ENCODE data around the gene PLOD3. TPM values are rescaled to one million over a fixed set of nuclear protein-coding genes. Genes with fewer than 3 reads are reported as not detected.

PLOD3 gene
- total RNA-seq, 1 experiment from 2014 or later: 74.5 TPM

GRCh38 chr7:101258243-101258731, 40.9 kb upstream of the PLOD3 start:
- H2AK5ac ChIP-seq (ENCODE audit: insufficient read length, low read length): no peak overlapping the region
- H3K4ac ChIP-seq (ENCODE audit: low read depth, low read length): no peak overlapping the region
- Mint-ChIP-seq H3K4me1 (peaks cover 2 to 3% of the 10 kb centered on the region in 2 experiments; a peak in 1 of 4 replicates), H3K27ac (no peak overlapping the region), H3K27me3 (ENCODE audit: low read depth) (no peaks in the 10 kb centered on the region; the same call in 1 of the 2 replicates), H3K4me3 (no peak overlapping the region), H3K36me3 (ENCODE audit: insufficient read depth in 1 of 3, low read depth in 3 of 3) (no peaks in the 10 kb centered on the region), H3K9me3 (no peaks in the 10 kb centered on the region)
- no peak for DNase-seq
- H3K9me3 ChIP-seq (ENCODE audit: control insufficient read depth, low read depth, low read length): no peaks in the 10 kb centered on the region
- WGBS (ENCODE audit: extremely low coverage, insufficient read length, low lambda C conversion rate): no CpG with 5 or more reads among the region's 7 CpGs
- no peak overlapping the region for H3K56ac ChIP-seq (ENCODE audit: insufficient read length, low read depth, low read length)
- no peak overlapping the region for H3K27ac ChIP-seq (ENCODE audit: insufficient read length, low read depth, low read length)
- no peak overlapping the region for H3T11ph ChIP-seq (ENCODE audit: low read length)
- H4K8ac ChIP-seq (replicated peaks; ENCODE audit: insufficient read length, low read depth, low read length): no peak overlapping the region
- H3K4me1 ChIP-seq (ENCODE audit: insufficient read depth, low read length): no peaks in the 10 kb centered on the region
- H3K4me2 ChIP-seq (ENCODE audit: insufficient read depth, insufficient read length, low read length): no peak overlapping the region
- no peak overlapping the region for H3K23ac ChIP-seq (ENCODE audit: insufficient read length, low read depth, low read length)
- no peak overlapping the region for H2BK120ac ChIP-seq (ENCODE audit: low read depth, low read length, poor library complexity, severe bottlenecking)
- no peak overlapping the region for H2BK12ac ChIP-seq (ENCODE audit: insufficient read length, low read depth, low read length)
- no peaks in the 10 kb centered on the region for H3K27me3 ChIP-seq (ENCODE audit: insufficient read depth, low read length)
- H3K14ac ChIP-seq (ENCODE audit: insufficient read depth, low read length): no peak overlapping the region
- H2BK5ac ChIP-seq (ENCODE audit: insufficient read length, low read length): no peak overlapping the region
- H2BK20ac ChIP-seq (ENCODE audit: low read depth, low read length, poor library complexity, severe bottlenecking): no peak overlapping the region
- no peak for TF ChIP-seq CTCF (conservative IDR thresholded peaks at IDR 0.05)
- no peak overlapping the region for H2AFZ ChIP-seq (ENCODE audit: low read length)
- no peaks in the 10 kb centered on the region for H3K23me2 ChIP-seq (ENCODE audit: insufficient read length, low read depth, low read length, poor library complexity, severe bottlenecking)
- no peak overlapping the region for H4K5ac ChIP-seq (ENCODE audit: insufficient read length, low read depth, low read length)
- no peak overlapping the region for H4K91ac ChIP-seq (ENCODE audit: insufficient read length, low read depth, low read length)
- H4K20me1 ChIP-seq (ENCODE audit: control insufficient read depth, insufficient read depth, insufficient read length): no peaks in the 10 kb centered on the region
- H3K79me2 ChIP-seq (ENCODE audit: insufficient read depth, low read length): no peaks in the 10 kb centered on the region
- H3K79me1 ChIP-seq (ENCODE audit: insufficient read depth, low read depth, low read length, poor library complexity, severe bottlenecking): no peaks in the 10 kb centered on the region
- no peak overlapping the region for H3K18ac ChIP-seq (ENCODE audit: insufficient read length, low read depth, low read length)
- H2BK15ac ChIP-seq (ENCODE audit: low read depth, low read length): no peak overlapping the region
- H3K9ac ChIP-seq (ENCODE audit: extremely low read depth, insufficient read length, low read length): no peak overlapping the region

All from H9 (cell line).